ENCODE measurements around the gene SEMA4G.

DNA sequence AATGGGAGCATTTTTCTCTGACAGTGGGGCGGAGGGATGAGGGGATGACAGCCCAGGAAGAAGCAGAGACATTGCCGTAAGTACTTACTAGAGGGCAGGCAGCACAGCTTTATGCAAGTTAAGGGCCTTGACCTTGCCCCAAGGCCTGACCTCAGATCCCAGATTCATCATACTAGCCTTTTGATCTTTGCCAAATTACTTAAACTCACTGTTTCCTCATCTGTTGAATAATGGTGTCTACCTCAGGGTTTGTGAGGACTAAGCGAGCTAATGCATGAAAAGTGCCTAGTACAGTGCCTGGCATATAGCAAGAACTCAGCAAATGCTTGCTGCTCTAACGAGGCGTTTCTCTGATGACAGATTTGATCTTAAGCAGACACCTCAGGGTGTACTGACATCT lies 3.5 kb upstream of the SEMA4G start:
- TF ChIP-seq, protein P1, sequence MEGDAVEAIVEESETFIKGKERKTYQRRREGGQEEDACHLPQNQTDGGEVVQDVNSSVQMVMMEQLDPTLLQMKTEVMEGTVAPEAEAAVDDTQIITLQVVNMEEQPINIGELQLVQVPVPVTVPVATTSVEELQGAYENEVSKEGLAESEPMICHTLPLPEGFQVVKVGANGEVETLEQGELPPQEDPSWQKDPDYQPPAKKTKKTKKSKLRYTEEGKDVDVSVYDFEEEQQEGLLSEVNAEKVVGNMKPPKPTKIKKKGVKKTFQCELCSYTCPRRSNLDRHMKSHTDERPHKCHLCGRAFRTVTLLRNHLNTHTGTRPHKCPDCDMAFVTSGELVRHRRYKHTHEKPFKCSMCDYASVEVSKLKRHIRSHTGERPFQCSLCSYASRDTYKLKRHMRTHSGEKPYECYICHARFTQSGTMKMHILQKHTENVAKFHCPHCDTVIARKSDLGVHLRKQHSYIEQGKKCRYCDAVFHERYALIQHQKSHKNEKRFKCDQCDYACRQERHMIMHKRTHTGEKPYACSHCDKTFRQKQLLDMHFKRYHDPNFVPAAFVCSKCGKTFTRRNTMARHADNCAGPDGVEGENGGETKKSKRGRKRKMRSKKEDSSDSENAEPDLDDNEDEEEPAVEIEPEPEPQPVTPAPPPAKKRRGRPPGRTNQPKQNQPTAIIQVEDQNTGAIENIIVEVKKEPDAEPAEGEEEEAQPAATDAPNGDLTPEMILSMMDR (conservative IDR thresholded peaks at IDR 0.05; ENCODE audit: low read length): no peak
- TF ChIP-seq EZH2phosphoT487 (IDR thresholded peaks at IDR 0.05; ENCODE audit: borderline replicate concordance): no peak
